Parathyroid adenoma (tissue), 2 donors: ENCODE measurements around the gene THBS2.

ENCODE experiments used
- H2AFZ ChIP-seq: fragments of 300-600 bp; sonication (generic); one replicate; pipeline ENCODE4 v1.7.0; 2017; ENCODE audit warnings: antibody characterized with exemption, mild to moderate bottlenecking
- H3K27ac ChIP-seq: fragments of 300-600 bp; sonication (generic); one replicate; pipeline ENCODE4 v1.7.0; 2017
- H3K27me3 ChIP-seq: fragments of 300-600 bp; sonication (generic); one replicate; pipeline ENCODE4 v1.7.0; 2017; ENCODE audit warnings: low read length; ENCODE audit not compliant: control insufficient read depth, insufficient read depth
- H3K36me3 ChIP-seq: fragments of 300-600 bp; sonication (generic); one replicate; pipeline ENCODE4 v1.7.0; 2017; ENCODE audit warnings: low read length; ENCODE audit not compliant: control insufficient read depth, insufficient read depth
- H3K4me1 ChIP-seq: fragments of 300-600 bp; sonication (generic); one replicate; pipeline ENCODE4 v1.7.0; 2017; ENCODE audit warnings: control low read depth
- H3K4me2 ChIP-seq: fragments of 300-600 bp; sonication (generic); one replicate; pipeline ENCODE4 v1.7.0; 2017; ENCODE audit warnings: low read length
- H3K4me3 ChIP-seq: fragments of 300-600 bp; sonication (generic); one replicate; pipeline ENCODE4 v1.7.0; 2017; ENCODE audit warnings: low read depth, low read length
- H3K79me2 ChIP-seq: fragments of 300-600 bp; sonication (generic); one replicate; pipeline ENCODE4 v1.7.0; 2017; ENCODE audit warnings: control low read depth
- H3K9ac ChIP-seq: fragments of 300-600 bp; sonication (generic); one replicate; pipeline ENCODE4 v1.7.0; 2017; ENCODE audit warnings: mild to moderate bottlenecking
- H3K9me3 ChIP-seq: fragments of 300-600 bp; sonication (generic); one replicate; pipeline ENCODE4 v1.7.0; 2017; ENCODE audit warnings: low read length; ENCODE audit not compliant: control insufficient read depth
- CTCF ChIP-seq: fragments of 300-600 bp; sonication (generic); IDR thresholded peaks from one replicate; pipeline ENCODE4 v1.7.0; 2017; ENCODE audit warnings: antibody characterized with exemption, mild to moderate bottlenecking
- donor health status: primary hyperparathyroidism.

THBS2 gene

GRCh38 chr6:169296622-169297021, 43.0 kb upstream of the THBS2 start:
- no peak overlapping the region for H2AFZ ChIP-seq
- H3K36me3 ChIP-seq, result no peaks in the 10 kb centered on the region
- no peaks in the 10 kb centered on the region for H3K4me1 ChIP-seq
- H3K27me3 ChIP-seq, result no peaks in the 10 kb centered on the region
- H3K27ac ChIP-seq, result no peak overlapping the region
- H3K4me2 ChIP-seq, result no peak overlapping the region
- H3K4me3 ChIP-seq, result no peak overlapping the region
- H3K9ac ChIP-seq, result no peak overlapping the region
- H3K9me3 ChIP-seq, result no peaks in the 10 kb centered on the region
- H3K79me2 ChIP-seq, result no peaks in the 10 kb centered on the region
- no peak for TF ChIP-seq CTCF

- Histone ChIP-seq H3K4me3 (no peak overlapping the region), H3K4me2 (no peak overlapping the region), H2AFZ (no peak overlapping the region), H3K27ac (no peak overlapping the region), H3K9me3 (no peaks in the 10 kb centered on the region), H3K4me1 (no peaks in the 10 kb centered on the region), H3K27me3 (no peaks in the 10 kb centered on the region), H3K79me2 (no peaks in the 10 kb centered on the region), H3K36me3 (no peaks in the 10 kb centered on the region), H3K9ac (no peak overlapping the region)
- TF ChIP-seq CTCF, result no peak
These were observed 42.5 kb upstream of the THBS2 start for GRCh38 chr6:169296170-169296569.

GRCh38 chr6:169293196-169293595, 39.5 kb upstream of the THBS2 start:
- TF ChIP-seq CTCF, result no peak
- H3K79me2 ChIP-seq, result no peaks in the 10 kb centered on the region
- no peaks in the 10 kb centered on the region for H3K36me3 ChIP-seq
- no peaks in the 10 kb centered on the region for H3K27me3 ChIP-seq
- no peak overlapping the region for H2AFZ ChIP-seq
- H3K4me1 ChIP-seq, result no peaks in the 10 kb centered on the region
- H3K9ac ChIP-seq, result no peak overlapping the region
- H3K27ac ChIP-seq, result no peak overlapping the region
- H3K4me2 ChIP-seq, result no peak overlapping the region
- H3K9me3 ChIP-seq, result no peaks in the 10 kb centered on the region
- no peak overlapping the region for H3K4me3 ChIP-seq

GRCh38 chr6:169292338-169293124, 38.9 kb upstream of the THBS2 start:
- H3K4me1 ChIP-seq, result no peaks in the 10 kb centered on the region
- no peak overlapping the region for H3K27ac ChIP-seq
- no peak overlapping the region for H3K4me3 ChIP-seq
- H3K9ac ChIP-seq, result no peak overlapping the region
- TF ChIP-seq CTCF, result no peak
- no peaks in the 10 kb centered on the region for H3K36me3 ChIP-seq
- no peak overlapping the region for H2AFZ ChIP-seq
- no peaks in the 10 kb centered on the region for H3K79me2 ChIP-seq
- H3K4me2 ChIP-seq, result no peak overlapping the region
- H3K9me3 ChIP-seq, result no peaks in the 10 kb centered on the region
- H3K27me3 ChIP-seq, result no peaks in the 10 kb centered on the region
